Measurements from ENCODE around the gene TTC7B.
"Not testable (repeated sequence)": the region's sequence is repeated elsewhere in the genome, so short reads cannot be mapped to it uniquely, and the experiment has no call there.

TTC7B gene

DNA sequence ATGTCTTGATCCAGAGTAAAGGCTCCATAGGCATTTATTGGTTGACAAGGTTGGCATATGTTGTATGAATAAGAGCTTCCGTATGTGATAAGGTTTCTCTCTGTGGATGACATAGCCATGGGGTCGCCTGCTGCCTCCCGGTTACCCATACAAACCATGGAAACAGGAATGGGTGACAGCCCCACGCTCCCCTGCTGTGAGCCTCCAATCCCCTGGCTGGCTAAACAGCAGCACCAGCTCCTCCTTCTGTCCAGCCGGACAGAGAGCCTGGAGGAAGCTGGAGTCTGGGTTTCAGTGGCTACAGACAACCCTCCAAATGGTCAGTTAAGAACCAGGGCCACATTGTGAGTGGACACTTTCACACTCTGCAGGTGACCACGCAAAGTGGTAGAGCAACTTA, 288.3 kb downstream of the TTC7B start:
- no peak for DNase-seq (ENCODE audit: low read depth in 2 of 2)

DNA sequence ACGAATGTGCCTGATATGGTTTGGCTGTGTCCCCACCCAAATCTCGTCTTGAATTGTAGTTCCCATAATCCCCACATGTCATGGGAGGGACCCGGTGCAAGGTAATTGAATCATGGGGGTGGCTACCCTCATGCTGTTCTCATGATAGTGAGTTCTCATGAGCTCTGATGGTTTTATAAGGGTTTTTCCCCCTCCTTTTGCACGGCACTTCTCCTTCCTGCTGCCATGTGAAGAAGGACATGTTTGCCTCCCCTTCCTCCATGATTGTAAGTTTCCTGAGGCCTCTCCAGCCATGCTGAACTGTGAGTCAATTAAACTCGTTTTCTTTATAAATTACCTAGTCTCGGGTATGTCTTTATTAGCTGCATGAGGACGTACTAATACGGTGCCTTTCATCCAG, 289.7 kb downstream of the TTC7B start:
- DNase-seq (ENCODE audit: low read depth in 2 of 2), result not testable (repeated sequence)

DNA sequence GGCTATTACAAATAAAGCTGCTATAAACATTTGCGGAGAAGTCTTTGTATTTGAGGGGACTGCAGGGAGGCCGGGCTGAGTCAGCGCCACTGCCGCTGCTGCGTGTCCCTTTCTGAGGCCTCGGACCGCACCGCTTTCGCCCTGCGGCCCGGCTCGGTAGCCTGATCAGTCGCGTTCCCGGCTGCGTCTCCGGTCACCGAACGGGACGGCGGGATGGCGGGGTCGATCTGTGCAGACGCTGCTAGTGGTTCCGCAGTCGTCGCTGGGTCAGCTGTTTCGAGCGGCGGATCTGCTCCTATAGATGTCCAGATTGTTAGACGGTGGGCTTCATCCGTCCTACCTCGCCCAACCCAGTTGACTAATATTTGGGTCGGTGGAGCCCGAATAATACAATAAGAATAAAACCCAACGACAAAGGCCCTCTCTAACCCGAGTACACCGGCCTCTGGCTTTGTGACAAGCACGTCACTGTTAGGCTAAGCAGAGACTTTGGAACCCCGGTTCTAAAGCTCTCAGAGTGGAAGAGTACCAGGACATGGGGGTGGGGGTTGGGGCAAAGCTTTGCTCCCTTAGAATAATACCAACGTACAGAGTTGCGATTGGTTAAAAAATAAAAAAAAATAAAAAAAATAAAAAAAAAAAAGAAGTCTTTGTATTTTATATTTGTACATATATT, 290.7 kb downstream of the TTC7B start:
- DNase-seq (ENCODE audit: low read depth in 2 of 2), result not testable (repeated sequence)

DNA sequence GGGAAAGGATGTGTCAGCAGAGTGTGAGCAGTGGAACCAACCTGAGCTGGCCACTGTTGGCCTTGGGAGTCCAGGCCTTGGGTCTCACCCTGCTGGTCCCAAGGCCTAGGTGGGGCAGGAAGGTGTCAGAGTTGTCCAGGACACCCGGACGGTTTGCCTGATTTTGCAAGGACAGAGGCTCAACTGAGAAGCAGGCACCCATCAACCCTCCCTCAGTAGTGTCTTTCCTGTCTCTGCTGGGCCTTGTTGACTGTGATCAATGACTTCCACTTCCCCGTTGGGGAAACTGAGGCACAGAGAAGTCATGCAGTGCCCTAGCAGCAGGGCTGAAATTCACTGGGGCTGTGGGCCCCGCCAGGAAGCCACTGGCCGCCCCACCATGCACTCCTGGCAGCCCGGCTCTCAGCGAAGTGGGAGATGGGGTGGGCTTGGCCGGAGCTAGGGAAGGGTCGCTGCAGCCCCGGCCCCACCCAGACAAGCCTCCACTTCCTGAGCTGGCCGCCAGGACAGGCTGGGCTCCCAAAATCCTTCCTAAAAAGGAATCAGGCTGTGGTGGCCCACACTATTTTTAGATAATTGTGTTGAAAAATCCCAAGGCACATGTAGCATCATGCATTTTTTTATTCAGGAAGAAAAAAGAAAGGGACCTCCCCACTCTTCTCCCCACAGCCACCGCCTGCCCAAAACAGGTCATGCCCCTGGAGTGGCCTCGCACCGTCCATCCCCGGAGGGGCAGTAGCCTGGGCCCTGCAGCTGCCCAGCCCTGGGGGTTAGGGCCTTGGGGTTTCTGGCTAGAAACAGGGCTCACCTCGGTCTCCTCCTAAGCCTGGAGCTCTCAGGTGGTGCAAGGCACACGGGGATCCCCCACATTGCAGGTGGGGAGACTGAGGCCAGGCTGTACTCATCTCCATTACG, 292.0 kb downstream of the TTC7B start:
- no peak for DNase-seq (ENCODE audit: low read depth in 2 of 2)

DNA sequence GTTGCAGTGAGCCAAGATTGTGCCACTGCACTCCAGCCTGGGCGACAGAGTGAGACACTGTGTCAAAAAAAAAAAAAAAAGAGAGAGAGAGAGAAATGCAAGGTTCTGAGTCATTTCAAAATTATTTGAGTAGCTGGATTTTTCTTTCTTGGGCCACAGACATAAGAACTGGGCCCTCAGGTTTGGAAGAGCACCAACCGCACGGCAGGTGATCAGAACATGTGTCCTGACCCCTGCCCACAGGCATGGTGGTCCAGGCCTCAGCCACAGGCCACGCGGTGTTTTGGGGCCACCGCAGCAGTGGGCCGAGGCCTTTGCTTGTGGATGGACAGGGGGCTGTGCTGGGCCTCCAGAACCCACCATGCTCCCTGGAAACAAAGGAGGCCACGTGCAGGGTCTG, 292.7 kb downstream of the TTC7B start:
- no peak for DNase-seq (ENCODE audit: low read depth in 2 of 2)

DNA sequence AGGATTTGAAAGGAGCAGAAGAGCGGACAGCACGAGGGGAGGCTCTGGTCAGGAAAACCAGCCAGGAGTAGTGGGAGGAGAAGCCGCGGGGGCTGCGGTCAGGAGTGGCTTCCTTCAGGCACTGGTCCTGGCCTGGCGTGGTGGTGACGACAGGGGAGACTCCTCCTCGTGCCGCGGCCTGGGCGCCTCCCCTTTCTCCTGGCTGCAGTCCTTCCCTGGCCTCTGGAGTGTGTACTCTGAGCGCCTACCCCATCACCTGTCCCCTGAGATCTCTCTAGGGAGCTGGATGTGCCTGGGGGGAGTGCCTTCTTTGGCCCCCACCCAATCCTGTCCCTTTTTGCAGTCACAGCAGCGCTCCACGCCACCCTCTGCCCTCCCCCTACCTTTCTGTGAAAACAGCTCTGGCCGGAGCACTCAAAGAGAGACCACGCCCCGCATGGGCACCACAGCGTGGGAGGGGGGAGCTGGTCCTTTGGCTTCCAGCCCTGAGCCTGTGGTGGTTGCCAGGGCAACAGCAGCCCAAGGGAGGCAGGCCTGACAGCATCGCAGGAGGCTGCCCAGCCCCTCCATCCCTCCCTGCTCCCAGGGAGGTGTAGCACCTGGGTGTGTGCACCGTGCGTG, 293.5 kb downstream of the TTC7B start:
- no peak for DNase-seq (ENCODE audit: low read depth in 2 of 2)

DNA sequence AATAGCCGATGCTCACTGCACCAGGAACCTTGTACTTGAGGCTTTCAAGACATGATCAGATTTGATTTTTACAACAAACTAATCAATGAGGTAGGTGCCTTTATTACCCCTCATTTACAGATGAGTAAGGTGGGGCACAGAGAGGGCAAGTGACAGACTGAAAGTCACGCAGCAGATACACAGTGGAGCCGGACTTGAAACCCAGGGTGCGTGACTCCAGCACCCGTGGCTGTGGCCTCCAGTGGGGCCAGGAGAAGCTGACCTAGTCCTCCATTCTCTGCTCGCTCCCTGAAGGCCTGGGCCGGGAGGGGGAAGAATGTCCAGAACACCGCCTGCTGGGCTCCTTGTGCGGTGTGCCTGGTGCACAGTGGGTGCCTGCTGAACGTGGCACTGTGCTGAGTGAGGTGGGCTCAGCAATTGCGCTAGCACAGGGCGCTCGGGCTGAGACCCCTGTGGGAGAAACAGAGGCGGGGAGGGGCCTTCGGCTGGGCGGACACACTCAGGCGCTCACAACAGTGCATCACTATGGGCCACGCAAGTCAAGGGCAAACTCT, 294.2 kb downstream of the TTC7B start:
- no peak for DNase-seq (ENCODE audit: low read depth in 2 of 2)

DNA sequence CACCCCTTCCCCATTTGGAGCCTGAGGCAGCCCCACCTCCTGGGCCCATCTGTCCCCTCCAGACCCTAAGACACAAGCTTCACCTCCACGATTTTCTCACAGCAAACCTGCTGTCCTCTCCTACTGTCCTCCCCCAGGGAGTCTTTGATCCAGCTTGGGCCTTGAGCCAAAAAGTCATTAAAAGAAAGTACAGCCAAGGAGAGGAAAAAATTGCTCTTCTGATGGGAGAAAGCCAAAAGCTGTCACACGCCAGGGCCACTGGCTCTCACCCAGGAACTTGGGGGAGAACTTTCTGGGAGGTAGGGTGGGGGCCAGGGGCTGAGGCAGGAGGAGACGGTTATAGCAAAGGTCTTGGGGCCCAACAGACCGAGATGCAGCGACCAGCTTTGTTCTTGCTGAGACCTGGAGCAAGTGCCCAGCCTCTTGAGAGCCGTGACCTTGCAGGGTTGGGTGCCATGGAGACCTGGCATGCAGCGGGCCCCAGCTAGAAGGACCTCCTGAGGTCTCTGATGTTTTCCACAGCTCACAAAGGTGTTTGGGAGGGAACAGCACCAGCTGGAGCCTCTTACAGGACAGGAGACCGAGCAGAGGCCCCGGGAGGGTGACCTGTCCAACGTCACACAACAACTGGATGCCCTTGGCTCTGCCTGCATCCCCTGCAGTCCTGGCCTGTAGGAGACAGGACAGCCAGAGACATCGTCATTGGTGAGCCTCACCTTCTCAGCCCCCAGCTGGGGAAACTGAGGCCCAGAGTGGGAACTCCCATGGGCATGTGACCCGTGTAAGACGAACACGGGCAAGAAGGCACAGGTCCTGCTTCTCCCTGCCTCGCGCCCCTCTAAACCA, 294.9 kb downstream of the TTC7B start:
- no peak for DNase-seq (ENCODE audit: low read depth in 2 of 2)

DNA sequence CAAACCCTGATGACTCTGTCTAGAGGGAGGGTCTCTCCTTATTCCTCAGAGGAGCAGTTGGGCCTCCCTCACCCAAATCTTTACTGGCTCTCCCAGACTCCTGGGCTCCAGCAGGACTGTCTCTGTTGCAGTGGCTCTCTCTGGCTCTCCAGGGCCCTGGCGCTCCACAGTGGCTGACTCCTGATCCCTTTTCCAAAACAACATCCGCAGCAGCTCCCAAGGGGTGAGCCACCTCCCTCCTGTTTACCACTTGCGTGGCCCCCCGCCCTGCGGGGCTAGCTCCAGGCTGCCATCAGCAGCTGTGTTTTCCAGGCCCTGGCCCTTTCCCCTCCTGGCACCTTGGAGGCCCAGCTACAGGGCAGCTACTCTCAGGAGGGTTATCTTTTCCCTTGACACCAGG, 295.9 kb downstream of the TTC7B start:
- DNase-seq (ENCODE audit: low read depth in 2 of 2), result no peak

DNA sequence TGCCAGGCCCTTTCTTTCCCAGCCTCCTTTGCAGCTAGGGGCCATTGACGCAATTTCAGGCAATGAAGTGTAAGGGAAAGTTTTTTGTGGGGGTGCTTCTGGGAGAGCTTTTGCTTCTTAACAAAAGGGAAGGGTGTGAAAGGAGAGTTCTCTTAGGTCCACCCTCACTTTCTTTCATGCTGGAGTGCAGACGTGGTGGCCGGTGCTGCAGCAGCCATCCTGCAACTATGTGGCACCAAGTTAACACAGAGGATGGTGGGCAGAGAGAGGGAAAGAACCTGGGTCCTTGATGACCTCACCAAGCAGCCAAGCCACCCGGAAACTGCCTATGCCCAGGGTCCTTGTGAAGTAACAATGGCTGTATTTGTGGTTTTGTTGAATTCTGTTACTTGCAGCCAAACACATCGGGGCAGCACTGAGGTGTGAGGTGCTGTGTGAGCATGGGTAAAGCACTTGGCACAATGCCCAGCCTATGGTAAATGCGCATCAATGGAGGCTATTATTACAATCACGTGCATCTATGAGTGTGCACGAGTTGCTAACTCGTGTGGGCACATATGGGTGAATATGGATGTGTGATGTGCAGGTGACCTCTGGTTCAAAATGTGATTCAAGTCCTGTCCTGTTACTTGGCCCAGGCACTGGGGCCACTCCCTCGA, 296.8 kb downstream of the TTC7B start:
- DNase-seq (ENCODE audit: low read depth in 2 of 2), result no peak

DNA sequence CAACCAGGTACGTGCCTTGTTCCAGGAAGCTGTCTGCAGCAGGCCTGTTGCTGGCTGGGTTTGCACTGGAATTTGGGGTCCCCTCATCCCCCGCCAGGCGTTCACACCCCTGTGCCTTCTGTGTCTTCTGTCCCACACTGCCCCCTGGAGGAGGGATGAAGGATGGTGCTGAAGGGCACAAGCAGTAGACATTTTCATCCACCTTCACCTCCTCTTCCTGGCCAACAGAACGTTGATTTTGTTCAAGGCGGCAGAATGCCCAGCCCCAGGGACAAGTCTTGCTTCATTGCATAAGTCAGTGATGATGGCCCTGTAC, 297.3 kb downstream of the TTC7B start:
- DNase-seq (ENCODE audit: low read depth in 2 of 2), result no peak

DNA sequence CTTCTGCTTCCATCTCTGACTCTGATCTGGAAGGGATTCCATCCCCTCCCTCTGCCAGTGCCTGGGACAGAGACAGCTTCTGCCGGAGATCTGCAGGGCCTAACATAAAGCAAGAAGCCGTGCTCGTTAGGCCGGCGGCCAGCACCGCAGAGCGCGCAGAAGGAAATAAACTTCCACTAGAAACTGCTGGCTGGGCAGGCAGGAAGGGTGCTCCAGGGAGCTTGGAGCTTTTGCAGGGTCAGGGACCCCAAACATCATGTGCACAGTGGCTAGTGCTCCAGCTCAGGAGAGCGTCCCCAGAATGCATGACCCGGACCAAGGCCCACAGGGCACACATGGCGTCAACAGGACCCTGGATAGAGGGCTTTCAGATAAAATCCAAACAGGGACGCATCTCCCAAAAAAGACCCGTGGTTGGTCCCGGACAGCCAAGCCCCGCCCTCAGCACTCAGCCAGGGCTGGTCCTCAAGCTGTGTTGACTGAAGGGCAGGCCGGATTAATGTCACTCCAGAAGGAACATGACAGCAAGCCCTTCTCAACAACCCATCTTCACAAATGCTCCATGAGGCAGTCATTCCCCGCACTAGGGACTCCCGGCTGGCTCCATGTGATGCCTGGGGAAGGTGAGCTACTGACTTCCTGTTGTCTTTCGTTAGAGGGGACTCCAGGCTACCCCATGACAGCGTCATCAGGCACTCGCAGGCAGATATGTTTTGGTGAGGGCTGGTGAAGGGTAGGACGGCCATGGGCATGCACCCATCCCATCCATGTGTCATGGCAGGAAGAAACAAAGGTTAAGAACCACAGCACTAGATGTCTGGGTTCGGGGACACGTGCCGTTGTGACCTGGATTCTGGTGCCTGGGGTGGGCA, 297.9 kb downstream of the TTC7B start:
- DNase-seq (ENCODE audit: low read depth in 2 of 2), result no peak

DNA sequence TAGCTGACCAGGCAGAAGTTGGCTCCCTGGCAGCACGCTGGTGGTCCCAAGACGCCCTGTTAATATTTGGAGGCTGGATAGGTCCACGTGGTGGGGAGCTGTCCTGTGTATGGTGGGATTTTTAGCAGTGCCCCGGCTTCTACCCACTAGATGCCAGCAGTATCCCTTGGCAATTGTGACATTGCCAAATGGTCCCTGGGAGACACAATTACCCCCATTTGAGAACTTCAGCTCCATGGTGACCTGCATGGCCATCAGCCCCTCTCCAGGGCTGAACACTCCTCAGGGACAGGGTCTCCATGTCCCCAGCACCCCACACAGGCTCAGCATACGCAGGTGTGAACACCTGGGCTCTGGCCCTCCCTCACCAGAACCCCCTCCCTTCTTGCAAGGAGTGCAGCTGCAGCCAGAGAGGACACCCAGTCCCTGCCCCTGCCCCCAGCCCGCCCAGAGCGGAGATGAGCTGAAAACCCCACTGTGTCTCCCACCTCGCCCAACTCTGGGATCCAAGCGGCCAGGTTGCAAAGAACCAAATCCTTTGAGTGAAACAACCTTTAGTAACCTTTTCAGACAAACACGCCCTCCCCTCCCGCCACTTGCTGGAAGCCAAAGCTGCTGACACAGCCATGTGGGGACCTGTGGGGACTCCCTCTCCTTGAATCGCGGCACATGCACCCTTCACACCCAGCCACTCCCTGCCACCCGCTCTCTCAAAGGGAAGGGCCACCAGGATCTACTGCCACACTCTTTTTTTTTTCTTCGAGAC, 299.0 kb downstream of the TTC7B start:
- DNase-seq (ENCODE audit: low read depth in 2 of 2), result no peak

DNA sequence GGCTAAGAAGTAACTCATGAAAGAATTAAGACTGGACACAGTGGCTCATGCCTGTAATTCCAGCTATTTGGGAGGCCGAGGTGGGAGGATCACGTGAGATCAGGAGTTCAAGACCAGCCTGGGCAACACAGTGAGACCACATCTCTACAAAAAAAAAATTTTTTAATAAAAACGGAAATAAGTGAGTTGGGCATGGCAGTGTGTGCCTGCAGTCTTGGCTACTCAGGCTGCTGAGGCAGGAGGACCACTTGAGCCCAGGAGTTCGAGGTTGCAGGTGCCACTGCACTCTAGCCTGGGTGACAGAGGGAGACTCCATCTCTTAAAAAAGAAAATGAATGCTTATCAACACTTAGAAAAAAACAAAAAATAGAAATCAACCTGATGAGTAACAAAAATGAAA, 301.7 kb downstream of the TTC7B start:
- DNase-seq (ENCODE audit: low read depth in 2 of 2), result no peak

DNA sequence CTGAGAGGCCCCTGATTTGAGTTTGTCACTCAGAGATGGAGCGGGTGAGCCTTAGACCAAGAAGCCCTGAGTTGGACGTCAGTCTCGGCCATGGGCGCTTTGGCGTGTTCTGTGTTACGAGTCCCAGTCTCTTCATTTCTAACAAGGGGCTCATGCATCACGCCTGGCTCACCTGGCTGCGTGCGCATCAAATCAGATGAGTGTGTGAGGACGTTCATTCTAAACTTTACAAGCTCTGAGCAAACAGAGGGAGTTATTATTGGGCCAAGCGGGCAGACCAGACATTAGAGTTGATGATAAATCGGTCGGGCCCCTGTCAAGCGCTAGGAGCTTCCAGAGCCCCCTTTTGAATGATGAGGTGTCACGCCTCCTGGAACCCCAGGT, 302.2 kb downstream of the TTC7B start:
- DNase-seq (ENCODE audit: low read depth in 2 of 2), result no peak

DNA sequence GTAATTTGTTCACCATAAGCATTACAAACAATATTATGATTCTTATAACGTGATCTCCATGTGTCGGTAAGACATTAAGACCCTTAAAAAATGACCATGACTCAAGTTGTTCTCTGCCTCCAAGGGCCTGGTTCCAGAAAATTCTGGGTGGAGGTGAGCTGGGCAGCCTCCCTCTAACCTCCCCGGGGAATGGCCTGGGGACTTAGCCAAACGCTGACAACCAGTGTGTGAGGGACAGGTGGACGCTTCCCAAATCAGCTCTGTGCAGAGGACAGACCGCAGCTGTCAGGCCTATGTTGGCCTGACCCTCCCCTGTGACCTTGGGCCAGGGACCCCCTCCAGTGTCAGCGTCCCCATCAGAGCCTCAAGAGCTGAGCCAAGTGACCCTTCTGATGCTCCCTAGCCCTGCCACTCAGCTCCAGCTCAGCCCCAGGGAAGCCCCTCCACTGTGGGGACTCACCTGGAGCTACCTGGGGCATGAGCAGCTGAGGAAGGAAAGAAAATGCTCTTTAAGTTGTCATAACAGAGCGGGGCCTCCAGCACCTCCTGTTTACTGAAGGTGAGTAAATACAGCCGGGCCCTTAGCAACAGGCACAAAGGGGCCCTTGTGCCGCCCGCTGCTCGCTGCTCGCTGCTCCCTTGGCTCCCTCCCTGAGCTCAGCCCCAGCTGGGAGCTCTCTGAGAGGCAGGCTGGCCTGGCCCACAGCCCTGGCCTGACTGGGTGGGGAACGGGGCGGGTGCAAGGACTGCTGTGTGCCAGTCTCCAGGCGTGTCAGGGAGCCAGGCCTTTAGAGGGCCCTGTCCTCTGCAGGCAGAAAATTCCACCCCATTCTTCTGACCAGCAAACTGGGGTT, 302.8 kb downstream of the TTC7B start:
- no peak for DNase-seq (ENCODE audit: low read depth in 2 of 2)

DNA sequence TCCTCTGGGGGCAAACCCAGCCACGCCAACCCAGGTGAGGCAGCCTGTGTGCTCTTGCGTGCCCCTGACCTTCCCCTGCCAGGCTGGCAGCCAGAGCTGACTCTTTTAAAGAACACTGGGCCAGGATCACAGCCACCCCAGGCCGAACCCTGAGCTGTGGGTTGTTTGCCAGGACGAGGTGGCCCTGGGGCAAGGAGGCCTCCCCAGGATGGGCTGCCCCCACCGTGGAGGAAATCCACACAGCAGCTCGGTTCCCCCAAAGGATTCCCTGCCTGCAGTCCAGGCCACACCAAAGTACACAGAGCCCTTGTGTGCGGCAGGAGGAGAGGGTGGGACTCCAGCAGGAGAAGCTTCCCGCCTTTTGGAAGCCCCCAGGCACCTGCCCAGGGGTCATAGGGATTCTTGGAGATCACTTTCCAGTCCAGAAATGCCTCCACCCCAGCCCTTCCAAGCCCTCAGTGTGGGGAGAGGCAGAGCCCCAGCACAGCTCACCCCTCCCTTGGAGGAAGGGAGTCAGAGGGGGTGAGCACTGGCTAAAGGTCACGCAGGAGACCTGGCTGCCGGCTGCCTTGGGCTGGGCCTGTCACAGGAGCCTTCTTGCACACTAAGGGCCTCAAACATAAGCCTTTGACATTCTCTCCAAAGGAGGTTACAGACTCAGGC, 303.8 kb downstream of the TTC7B start:
- no peak for DNase-seq (ENCODE audit: low read depth in 2 of 2)

DNA sequence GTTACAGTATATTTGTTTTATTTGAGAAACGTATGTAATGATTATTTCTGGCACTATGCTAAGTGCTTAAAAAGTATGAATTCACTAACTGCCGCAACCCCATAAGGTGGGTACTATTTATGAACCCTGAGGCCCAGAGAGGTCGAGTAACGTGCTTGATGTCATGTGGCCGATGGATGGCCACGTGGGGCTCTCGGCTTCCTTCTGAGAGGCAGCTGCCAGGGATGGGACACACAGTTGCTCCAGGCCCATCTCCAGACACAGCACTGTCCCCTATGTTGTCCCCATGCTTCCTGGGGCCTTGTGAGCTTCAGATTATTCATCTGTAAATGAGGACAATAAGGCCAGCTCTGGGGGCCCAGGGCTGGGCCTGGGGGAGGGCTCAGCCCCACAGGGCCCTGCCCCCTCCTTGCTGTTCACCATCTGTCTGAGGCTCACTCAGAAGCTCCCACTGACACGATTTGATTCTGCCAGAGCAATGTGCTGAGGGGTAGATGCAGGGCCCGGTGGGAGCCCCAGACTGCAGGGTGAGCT, 304.4 kb downstream of the TTC7B start:
- no peak for DNase-seq (ENCODE audit: low read depth in 2 of 2)
